GM19099 (cell line): Measurements from ENCODE around the gene MNT.

Source experiments
- POLR2A ChIP-seq: IDR thresholded peaks from 3 replicates; pipeline ENCODE4 v1.6.1; 2011; ENCODE audit warnings: low read depth; ENCODE audit not compliant: insufficient read length; ENCODE audit errors: extremely low read depth

Gene MNT, protein sequence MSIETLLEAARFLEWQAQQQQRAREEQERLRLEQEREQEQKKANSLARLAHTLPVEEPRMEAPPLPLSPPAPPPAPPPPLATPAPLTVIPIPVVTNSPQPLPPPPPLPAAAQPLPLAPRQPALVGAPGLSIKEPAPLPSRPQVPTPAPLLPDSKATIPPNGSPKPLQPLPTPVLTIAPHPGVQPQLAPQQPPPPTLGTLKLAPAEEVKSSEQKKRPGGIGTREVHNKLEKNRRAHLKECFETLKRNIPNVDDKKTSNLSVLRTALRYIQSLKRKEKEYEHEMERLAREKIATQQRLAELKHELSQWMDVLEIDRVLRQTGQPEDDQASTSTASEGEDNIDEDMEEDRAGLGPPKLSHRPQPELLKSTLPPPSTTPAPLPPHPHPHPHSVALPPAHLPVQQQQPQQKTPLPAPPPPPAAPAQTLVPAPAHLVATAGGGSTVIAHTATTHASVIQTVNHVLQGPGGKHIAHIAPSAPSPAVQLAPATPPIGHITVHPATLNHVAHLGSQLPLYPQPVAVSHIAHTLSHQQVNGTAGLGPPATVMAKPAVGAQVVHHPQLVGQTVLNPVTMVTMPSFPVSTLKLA

DNA sequence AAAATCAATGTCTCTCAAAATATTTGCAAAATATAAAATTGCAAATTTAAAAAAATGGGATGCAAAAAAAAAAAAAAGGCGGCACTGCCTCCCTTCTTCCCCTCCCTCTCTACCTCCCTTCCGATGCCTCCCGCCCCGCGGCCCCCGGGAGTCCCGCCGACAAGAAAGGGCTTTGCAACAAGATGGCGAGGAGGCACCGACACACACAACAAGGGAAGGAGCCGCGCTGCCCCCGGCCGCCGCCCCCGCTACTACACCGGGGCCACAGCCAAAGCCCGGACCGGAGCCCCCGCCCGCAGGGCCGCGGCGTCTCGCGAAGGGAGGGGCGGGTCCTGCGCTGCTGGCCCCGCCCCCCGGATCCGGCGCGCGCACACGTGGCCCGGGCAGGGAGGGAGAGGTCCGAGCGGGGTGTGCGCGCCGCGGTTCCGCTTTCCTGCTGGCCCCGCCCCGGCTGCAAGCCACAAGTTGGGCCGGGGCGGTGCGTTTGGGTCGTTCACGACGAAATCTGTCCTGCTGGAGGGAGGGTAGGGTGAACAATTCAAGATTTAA is at the start of gene MNT:
MNT (minus strand) TSS at position 184 of the 549 bp plus-strand sequence. CDS start 348 bp downstream, outside the sequence.
- TF ChIP-seq POLR2A = peak; percentile 54

DNA sequence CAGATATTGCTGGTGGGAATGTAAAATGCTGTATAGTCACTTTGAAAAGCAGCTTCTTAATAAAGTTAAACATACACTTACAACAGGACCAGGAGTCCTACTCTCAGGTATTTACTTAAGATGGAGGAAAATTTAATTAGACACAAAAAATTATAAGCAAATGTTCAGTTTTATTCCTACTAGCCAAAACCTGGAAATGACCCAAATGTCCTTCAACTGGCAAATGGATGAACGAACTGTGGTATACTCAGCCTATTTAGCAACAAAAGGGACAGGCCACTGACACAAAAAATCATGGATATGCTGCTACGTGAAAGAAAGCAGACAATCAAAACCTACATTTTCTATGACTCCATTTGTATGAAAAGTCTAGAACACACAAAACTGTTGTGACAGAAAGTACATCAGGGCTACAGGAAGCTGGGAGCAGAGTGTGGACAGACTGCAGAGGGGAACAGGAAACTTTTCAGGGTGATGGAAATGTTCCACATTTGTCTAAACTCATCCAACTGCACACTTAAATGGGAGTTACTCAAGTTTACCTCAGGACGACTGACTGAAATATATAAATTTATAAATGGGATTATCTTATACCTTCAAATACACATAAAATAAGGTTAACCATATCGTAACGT is 49.3 kb upstream of the MNT start:
- TF ChIP-seq POLR2A = no peak

DNA sequence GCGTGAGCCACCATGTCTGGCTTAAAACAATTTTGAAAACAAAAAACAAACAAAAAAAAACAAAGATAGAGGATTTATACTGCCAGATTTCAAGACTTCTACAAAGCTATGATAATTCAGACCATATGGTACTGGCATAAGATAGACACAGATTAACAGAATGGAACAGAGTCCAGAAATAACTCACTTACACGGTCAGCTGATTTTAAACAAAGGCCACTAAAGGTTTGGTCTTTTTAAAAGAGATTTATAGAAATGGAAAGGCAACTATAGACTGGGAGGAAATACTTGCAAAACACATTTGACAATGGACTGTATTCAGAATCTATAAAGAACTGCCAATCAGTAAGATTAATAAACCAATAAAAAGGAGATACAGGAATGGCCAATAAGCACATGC is 48.6 kb upstream of the MNT start:
- no peak for TF ChIP-seq POLR2A

DNA sequence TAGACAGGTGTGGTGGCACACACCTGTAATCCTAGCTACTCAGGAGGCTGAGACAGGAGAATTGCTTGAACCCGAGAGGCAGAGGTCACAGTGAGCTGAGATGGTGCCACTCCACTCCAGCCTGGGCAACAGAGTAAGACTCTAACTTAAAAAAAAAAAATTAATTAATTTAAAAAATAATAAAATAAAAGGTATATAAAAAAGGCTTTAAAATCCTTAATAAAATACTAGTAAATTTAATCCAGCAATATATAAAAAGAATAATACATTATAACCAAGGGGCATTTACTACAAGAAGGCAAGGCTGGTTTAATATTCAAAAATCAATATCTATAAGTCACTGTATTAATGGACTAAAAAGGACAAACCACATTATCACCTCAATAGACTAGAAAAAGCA is 44.8 kb upstream of the MNT start:
- TF ChIP-seq POLR2A = no peak

DNA sequence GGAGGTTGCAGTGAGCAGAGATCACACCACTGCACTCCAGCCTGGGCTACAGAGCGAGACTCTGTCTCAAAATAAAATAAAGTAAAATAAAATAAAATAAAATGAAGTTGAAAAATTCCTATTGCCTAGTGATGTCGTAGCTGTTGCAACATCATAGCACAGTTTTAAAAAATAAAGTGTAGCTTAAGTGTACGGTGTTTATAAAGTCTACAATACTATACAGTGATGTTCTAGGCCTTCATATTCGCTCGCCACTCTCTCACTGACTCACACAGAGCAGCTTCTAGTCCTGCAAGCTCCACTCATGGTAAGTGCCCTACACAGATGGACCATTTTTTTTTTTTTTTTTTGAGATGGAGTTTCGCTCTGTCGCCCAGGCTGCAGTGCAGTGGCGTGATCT is 43.5 kb upstream of the MNT start:
- no peak for TF ChIP-seq POLR2A

DNA sequence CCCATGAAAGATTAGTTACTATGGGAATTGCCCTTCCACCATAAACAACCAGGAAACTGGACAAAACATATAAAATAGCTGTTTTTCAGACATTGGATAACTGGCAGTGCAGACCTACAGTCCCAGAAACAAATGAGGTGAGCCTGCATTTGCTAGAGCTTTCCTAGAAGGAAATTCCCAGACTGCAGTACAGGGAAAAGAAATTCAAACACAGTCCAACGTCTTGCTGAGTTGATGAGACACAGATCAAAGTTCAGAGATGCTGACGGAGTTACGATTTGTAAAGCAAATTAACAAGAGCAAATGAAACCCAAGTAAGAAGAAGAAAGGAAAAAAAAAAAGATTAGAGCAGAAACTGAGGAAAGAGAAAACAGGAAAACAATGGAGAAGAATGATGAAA is 41.3 kb upstream of the MNT start:
- TF ChIP-seq POLR2A = no peak

DNA sequence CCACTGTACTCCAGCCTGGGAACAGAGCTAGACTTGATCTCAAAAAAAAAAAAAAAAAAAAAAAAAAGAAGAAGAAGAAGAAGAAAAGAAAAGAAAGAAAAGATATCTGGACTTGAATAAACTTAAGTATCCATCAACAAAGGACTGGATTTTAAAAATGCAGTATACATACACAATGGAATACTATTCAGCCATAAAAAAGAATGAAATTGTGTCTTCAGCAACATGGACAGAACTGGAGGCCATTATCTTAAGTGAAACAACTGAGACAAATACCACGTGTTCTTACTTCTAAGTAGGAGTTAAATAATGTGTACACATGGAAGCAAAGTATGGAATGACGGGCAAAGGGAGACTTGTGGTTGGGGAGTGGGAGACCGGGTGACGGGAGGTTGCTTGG is 40.1 kb upstream of the MNT start:
- no peak for TF ChIP-seq POLR2A

DNA sequence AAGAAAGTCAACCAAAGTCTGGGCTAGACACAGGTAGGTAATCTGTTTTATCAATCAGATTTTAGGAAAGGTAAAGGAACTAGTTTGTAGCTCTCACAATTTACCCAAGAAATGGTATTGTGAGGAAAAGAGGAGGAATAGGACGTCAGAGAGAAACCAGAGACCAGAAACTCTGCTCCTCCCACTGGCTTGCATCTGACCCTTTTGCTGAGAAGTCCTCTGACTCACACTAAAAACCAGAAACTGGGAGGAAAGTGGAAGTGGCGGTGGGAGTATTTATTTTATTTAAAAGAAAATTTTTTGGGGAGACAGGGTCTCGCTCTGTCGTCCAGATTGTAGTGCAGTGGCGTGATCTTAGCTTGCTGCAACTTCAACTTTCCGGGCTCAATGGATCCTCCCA is 38.0 kb upstream of the MNT start:
- no peak for TF ChIP-seq POLR2A

DNA sequence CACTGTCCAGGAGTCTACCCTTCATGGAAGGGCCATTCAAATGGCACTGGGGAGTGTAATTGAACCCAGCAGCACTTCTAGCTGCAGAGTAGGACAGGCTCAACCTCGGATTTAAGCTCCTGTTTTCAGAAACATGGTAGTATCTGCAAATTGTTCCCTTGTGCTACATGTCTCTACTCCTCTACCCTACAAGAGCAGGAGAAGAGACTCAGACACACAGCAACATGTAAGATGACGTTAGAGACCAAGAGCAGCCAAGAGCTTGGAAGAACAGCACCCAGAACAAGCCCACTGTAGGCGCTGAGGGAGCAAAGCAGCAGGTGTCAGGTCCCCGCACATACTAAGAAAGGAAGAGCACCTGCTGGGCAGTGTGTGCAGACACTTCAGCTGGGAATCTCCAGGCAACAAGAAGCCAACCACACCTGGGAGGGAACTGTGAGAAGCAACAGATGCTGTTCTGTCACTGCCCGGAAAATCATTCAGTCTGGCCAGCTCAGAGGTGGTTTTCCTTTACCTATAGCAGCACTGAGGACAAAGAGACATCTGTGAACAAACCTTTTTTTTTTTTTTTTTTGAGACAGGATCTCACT is 35.6 kb upstream of the MNT start:
- no peak for TF ChIP-seq POLR2A

DNA sequence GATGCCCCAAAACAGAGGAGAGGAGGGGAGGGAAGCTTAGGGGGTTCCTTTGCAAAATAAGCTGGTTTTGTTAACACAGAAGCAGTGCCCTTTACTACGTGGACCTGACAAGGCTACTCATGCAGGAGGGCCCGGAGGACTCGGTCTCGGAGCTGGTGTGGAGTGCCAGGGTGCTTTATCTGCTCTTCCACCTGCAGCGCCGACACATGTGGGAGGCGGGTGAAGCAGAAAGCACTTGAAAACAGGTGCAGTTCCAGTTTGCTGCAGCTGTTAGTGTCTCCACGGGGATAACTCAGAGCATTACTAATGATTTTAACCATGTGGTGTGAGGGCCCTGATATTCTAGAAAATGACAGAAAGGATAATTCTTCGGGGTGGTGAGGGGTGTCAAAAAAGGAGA is 35.0 kb upstream of the MNT start:
- TF ChIP-seq POLR2A = no peak

DNA sequence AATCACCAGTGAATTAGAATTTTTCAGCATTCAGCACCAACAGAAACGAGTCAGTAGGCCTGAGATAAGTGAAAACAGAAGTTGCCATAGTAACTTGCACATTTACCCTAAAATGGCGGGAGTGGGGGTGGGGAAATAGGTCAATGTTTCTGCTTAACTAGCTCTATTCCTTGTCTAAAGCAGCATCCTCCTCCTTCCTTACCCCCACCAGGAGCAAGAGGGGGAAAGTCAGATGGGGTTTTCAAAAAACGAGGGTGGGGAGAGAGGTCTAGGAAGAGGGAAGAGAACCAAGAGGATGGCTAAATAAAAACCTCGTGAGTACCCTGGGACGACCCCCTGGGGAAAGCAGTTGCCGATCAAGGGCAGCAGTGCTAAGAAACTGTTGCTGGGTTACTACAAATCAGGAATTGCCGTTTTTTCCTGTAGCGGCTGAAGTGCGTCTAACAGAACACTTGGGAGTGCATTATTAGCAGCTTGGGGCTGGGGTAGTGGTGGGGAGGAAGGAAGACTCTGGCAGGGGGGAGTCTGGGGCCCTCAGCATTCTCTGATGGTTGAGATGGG is 34.4 kb upstream of the MNT start:
- no peak for TF ChIP-seq POLR2A

DNA sequence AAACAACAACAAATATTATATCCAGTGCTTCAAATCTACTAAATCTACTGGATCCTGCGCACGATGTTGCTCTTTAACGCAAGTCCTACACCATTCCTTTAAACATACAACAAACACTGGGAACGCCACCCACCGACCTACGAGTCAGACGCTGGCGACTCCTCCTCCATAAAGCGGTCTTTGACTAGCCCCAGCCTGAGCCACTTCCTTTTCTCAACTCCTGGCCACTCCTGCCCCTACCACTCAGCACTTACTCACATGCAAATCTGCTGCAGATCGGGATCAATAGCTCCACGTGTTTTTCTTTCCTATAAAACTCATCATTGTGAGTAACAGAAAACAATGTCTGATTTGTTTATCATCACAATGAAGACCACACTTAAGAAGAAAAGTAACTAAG is 32.8 kb upstream of the MNT start:
- no peak for TF ChIP-seq POLR2A

DNA sequence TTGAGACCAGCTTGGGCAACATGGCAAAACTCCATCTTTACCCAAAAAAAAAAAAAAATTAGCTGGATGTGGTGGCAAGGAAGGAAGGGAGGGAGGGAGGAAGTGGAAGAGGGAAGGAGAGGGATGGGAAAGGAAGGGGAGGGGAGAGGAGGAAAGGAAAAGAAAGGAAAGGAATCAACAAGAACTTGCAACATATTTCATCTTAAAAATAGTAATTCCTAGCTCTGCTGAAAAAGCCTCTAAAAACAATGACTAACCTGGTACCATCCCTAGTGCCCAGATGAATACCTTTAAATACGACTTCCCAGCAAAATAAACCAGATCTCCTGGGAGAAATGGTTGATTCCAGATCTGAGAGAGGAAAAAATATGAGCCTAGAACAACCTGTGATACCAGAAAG is 27.1 kb upstream of the MNT start:
- TF ChIP-seq POLR2A = no peak

DNA sequence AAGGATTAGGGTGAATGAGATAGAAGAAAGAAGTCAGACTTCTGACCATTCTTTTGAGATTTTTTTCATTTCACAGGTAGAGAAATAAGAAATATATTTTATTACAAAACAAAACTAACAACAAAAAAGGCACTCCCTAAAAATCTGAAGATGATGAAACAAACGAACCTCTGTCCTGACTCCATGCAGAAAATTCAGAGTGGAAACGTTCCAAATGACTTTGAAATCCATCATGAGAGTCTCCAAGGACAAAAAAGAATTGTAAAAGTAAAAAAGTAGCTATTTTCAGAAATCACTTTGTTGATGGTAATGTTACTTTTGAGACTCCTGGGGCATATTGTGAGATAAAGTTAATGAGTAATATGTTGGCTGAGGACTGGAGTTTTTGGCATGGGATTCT is 26.4 kb upstream of the MNT start:
- TF ChIP-seq POLR2A = no peak

DNA sequence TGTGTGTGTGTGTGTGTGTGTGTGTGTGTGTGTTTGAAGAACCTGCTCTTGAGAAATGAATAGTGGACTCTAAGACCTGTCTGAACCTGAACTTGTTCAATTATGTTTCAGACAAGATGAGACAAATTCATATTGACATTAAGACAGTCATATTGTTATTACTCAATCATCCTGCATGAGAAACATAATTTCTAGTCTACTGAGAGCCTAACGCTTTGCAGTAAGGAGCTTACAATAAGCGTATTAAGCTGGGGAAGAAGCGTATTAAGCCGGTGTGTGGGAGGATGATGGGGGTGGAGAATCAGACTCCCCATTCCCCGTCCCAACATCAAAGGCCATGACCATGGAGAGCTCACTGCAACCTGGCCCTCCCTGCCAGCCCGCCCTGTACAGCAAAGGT is 22.4 kb upstream of the MNT start:
- no peak for TF ChIP-seq POLR2A

DNA sequence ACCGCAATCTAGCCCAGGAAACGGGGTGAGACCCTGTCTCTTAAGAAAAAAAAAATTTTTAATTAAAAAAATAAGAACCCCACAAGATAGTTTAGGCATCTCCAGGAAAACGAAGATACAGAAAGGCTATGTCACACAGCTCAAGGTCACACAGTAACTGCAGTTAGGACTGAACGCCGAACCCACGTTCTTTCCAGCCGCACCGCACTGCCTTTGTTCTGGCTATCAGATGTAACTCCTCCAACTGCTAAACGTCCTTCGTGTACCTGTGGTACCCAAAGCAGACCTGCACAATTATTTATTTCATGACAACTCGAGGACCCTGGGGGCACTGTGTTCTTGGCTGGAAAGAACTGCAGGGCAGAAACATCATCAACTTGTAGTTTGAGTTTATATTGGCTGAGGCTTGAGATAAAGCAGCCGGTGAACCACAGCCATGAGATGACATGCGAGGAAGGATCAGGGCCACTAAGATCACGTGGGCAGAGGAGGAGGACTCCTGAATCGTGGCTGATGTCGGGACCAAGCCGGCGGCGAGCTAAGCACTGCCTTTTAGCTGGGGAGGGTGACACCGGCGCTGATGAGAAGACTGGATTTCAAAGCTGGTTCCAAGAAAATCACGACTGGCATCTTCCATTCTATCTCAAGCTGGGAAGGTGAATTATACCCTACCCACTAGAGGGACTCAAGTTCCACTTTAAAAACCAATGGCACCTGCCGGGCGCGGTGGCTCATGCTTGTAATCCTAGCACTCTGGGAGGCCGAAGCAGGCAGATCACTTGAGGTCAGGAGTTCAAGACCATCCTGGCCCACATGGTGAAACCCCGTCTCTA is 20.7 kb upstream of the MNT start:
- TF ChIP-seq POLR2A = no peak
